HG03575 (cell line): ENCODE results near the gene TTC21A.

Experiments
- ATAC-seq: cut with Tn5 transposase; IDR thresholded peaks from one replicate; pipeline ENCODE4 v1.9.1; 2021; ENCODE audit not compliant: unreplicated experiment, insufficient number of reproducible peaks, low FRiP score; ENCODE audit errors: extremely low read depth

Gene TTC21A

DNA sequence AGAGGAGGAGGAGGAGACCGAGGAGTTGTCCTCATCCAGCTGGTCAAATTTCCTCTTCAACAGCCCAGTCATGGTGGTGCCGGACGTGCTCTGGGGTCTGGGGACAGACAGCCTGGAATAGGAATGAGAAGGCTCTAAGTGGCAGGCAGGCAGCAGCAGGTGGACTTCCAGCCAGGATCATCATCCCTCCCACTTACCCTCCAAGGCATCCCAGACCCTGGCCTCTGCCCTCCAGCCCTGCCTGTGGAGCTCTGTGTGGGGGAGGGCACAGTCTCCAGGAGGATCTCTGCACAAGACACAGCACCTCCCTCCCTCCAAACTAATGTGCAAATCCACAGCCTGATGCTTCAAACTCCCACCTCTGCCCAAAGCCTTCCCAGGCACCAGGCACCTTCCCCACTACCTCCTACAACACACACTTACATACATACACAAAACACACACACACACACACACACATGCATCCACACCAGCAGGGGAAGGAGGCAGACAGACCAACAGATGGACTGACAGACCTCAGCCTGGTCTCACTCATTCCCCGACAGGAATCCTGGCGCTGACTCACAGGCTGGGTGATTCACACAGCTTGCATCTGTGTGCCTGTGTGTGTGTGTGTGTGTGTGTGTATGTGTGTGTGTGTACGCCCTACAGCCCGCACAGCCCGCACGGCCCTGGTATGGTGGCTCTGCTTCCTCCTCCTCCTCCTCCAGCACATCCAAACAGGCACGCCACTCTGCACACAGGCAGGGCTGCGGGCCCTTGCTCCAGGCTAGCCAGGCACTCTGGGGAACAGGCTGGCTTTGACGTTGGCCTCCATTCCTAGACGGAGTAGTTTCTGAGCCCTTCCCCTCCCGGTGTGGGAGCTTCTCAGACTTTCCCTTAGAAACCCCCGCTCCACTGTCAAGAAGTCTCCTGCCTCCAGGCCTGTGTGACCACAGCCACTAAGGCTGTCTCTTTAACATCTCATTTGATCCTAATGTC lies 39.4 kb downstream of the TTC21A start:
- no peak for ATAC-seq

DNA sequence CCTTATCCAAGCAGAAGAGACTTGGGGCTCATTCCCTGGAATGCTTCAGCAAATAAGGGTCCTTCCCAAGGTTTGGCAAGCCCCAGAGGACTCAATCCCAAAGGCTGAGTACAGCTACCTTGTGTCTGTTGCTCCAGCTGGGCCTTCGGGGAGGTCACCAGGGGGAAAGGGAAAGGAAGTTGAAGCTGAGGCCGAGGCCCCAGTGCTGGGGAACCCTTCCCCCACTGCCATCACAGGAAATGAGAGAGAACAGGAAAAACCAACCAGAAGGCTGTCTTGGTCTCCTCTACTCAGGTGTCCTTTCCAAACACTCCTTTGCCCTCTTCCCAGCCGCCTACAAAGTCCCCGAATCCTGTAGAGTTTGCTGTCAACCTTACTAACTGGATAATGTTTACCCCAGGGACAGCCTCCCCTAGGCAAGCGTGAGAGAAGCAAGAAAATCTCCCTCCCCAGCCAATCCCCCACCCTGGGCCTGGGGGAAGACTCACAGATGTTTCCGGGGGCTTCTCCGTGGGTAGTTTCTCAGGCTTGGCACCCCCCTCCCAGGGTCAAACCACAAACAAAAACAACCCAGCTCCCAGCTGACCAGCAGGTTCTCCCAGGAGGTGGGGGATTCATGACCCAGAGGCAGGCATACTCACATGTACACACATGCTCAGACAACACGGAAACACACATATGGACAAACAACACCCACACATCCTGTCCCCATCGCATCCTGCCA lies 40.4 kb downstream of the TTC21A start:
- ATAC-seq, result no peak

- no peak for ATAC-seq
Measured at GRCh38 chr3:39148435-39149058, 41.1 kb downstream of the TTC21A start.

GRCh38 chr3:39149059-39149455 lies 41.6 kb downstream of the TTC21A start:
- no peak for ATAC-seq

DNA sequence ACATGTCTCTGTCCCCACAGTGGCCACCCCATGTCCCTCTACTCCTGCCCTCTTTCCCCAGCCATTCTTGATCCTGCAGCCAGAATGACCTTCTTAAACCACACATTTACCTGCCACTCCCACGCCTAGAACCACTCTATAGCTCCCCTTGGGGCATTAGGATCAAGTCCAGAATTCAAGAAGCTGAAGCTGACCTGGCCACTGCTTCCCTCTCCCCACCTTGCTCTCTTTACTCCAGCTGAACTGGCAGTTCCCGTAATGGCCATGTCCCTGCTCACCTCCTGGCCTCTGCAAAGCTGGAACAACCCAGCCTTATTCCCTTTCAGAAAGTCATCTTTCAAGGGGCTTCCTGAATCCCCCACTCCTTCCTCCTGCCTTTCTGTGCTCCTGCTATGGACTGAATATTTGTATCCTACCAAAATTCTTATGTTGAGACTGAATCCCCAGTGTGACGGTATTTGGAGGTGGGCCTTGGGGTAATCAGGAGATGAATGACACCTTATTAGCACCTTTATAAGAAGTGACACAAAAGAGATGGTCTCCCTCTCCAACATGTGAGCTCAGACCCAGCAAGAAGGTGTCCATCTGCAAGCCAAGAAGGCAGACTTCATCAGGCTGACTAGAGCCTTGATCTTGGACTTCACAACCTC lies 42.1 kb downstream of the TTC21A start:
- no peak for ATAC-seq

DNA sequence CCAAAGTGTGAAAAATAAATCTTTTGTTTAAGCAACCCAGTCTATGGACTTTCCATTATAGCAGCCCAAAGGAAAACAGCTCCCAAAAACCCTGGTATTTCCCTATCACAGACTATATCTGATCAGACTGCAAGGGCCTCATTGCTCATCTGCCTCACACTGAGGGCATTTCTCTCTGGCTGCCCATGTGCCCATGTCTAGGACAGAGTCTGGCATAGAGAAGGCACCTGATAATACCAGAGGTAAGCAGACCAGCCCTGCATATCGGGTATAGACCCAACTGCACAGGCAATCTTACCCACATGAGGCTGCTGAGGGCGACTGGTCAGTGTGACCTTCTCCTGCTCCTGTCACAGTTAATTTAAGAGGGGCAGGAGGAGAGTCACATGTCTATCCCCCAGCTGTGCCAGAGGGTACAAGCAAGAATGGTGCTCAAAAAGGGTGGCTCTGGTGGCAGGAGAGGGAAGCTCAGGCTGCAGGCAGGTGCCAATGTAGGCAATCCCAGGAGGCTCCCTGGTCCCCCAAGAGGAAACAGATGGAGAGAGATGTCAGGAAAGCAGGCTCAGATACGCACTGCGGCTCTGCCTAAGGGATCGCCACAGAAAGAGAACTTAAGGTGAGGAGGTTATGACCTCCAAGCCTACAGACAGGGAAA lies 42.8 kb downstream of the TTC21A start:
- ATAC-seq, result no peak

- no peak for ATAC-seq
Measured at GRCh38 chr3:39150803-39151631, 43.5 kb downstream of the TTC21A start.

DNA sequence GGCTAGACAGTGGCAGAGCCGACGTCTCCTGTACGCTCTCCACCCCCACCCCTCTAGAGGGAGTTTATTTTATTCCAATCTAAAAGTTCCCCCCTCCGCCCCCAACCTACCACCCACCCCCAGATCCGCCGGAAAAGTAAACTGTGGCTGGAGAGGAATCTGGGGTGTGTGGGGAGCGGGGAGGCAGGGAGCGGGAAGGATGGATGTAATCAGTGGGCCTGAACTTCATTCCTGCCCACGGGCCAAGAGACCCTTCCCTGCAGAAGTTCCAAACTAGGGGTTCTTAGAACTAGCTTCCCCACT lies 46.4 kb downstream of the TTC21A start:
- no peak for ATAC-seq

- ATAC-seq, result no peak
Measured at GRCh38 chr3:39154280-39155021, 47.0 kb downstream of the TTC21A start.

DNA sequence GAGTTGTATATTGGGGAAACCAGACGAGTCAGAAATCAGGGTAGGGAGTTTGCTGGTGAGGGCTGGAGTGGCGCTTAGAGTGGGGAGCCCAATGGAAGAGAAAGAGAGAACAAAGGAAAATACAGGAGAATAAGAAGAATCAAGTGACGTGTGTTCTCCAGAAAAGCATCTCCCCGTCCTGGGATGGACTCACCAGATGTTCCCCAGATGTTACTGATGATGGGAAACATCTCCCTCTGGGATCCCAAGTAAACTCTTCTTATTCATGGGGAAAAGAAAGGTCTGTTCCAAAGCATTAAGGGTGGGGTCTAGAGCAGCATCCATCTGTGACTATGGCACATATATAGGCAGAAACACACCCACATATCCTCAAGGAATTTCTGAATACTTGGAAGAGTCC lies 48.9 kb downstream of the TTC21A start:
- ATAC-seq, result no peak

- no peak for ATAC-seq
Measured at GRCh38 chr3:39157359-39157758, 49.9 kb downstream of the TTC21A start.

DNA sequence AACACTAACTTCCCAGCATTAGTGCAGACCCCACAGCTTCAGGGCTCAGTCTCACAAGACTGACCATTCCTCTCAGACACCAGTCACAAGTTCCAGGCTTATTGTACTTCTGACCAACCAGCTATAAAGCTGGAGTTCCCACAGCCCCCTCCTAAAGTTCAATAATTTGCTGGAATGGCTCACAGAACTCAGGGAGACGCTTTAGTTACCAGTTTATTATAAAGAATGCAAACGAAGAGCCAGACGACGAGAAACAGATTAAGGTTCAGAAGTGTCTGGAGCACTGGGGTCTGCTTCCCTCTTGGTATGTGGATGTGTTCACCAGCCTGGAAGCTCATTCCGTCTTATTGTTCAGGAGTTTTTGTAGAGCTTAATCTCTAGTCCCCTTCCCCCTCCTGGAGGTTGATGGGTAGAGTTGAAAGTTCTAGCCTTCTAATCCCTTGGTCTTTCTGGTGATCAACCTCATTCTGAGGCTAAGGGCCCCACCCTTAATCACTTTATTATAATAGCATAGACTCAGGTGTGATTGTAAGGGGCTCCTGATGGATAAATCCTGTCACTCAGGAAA lies 50.8 kb downstream of the TTC21A start:
- ATAC-seq, result no peak

GRCh38 chr3:39164414-39164813 lies 56.9 kb downstream of the TTC21A start:
- no peak for ATAC-seq

GRCh38 chr3:39165518-39165917 lies 58.0 kb downstream of the TTC21A start:
- ATAC-seq, result no peak

DNA sequence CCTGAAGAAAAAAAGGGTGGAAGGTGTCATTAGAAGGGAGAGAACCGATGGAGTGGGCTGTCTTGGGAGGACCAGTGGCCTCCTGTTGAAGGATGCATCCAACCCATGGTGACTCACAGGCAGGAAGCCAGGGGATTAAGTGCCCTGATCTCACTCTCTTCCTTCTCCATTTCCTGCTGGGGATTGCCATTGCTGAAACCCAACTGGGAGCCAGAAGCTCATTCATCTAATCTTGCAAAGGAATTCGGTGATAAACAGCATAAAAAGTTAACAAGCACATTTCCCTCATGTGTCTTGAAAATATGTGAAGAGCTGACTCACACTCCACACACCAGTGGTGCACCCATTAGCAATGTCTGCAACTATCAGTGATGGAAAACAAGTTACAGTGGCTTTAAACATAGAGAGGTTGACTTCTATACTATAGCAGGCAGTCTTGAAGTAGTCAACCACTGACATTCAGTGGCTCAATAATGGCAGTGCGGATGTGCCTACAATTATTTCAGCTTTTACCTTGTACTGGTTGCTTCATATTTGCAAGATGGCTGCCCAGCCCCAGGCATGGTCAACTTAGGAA lies 58.7 kb downstream of the TTC21A start:
- no peak for ATAC-seq

DNA sequence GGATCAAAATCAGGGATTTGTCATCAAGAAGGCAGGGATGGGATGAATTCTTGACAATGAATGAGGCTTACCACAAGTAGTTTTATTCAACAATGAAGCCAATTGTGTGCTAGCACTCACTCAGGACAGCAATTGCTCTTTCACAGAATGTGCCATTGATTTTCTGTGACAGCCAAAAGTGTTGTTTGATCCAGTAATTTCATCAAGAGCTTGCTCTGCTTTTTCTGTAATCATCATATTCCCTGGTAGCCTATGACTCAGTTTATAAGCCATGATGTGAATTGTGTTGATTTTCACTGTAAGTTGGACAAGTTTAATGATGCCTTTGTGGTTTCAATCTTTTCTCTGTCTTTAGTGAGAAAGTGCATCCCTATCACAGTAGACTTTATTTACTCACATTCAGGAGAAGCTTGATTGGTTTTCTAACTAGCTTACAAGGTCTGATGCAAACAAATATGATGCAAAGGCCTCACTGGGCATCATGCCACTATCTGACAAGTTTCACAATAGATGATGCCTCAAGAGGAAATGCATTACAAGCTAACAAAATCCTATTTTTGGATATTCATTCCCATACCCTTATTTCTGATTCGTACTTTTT lies 59.6 kb downstream of the TTC21A start:
- no peak for ATAC-seq
